Measurements from ENCODE around the gene SLC5A11. TPM values are rescaled to one million over a fixed set of nuclear protein-coding genes. Genes with fewer than 3 reads are reported as not detected.

SLC5A11 gene
- total RNA-seq, 1 experiment from 2014 or later, result not detected

- peaks cover 4% of the 10 kb centered on the region; the same call in 1 of the 2 replicates for H3K9me3 Mint-ChIP-seq
- DNase-seq (ENCODE audit: low spot score) (no peak), ATAC-seq (no peak)
- H3K36me3 Mint-ChIP-seq, result peaks cover 23% of the 10 kb centered on the region
- TF ChIP-seq GTF2I (CRISPR knock-in tag; conservative IDR thresholded peaks at IDR 0.05) (no peak), GRHL2 (CRISPR knock-in tag; IDR thresholded peaks at IDR 0.05; ENCODE audit: insufficient replicate concordance, severe bottlenecking) (no peak)
- TF ChIP-seq, protein P1, sequence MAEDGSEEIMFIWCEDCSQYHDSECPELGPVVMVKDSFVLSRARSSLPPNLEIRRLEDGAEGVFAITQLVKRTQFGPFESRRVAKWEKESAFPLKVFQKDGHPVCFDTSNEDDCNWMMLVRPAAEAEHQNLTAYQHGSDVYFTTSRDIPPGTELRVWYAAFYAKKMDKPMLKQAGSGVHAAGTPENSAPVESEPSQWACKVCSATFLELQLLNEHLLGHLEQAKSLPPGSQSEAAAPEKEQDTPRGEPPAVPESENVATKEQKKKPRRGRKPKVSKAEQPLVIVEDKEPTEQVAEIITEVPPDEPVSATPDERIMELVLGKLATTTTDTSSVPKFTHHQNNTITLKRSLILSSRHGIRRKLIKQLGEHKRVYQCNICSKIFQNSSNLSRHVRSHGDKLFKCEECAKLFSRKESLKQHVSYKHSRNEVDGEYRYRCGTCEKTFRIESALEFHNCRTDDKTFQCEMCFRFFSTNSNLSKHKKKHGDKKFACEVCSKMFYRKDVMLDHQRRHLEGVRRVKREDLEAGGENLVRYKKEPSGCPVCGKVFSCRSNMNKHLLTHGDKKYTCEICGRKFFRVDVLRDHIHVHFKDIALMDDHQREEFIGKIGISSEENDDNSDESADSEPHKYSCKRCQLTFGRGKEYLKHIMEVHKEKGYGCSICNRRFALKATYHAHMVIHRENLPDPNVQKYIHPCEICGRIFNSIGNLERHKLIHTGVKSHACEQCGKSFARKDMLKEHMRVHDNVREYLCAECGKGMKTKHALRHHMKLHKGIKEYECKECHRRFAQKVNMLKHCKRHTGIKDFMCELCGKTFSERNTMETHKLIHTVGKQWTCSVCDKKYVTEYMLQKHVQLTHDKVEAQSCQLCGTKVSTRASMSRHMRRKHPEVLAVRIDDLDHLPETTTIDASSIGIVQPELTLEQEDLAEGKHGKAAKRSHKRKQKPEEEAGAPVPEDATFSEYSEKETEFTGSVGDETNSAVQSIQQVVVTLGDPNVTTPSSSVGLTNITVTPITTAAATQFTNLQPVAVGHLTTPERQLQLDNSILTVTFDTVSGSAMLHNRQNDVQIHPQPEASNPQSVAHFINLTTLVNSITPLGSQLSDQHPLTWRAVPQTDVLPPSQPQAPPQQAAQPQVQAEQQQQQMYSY (CRISPR knock-in tag; IDR thresholded peaks at IDR 0.05), result no peak
- no peak overlapping the region for H3K4me3 Mint-ChIP-seq
- H3K27ac Mint-ChIP-seq, result no peak overlapping the region
- POLR2A ChIA-PET, result no interaction called here
- peaks cover 16% of the 10 kb centered on the region for H3K4me1 Mint-ChIP-seq
- no peaks in the 10 kb centered on the region for H3K27me3 Mint-ChIP-seq (ENCODE audit: low read depth)
- CTCF ChIA-PET, result no interaction called here
Measured at GRCh38 chr16:24917891-24918290, 72.1 kb downstream of the SLC5A11 start.

DNA sequence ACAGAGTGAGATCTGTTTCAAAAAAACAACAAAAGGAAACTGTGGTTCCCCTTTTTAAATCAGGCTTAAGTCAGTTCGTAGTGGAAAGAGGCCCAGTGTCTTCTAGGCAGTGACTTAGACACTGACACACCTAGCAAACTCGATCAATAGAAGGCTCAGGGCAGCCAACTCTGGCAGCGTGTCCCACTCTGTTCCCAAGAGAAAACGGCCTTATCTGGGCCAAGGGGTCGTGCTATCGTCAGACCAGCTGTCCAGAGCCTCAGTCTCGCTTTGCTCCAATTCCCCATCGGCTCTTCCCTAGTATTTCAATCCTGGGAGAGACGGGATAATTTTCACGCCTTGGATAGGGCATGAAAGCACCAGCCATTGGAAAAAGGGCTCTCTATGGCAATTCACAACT is 72.9 kb downstream of the SLC5A11 start:
- peaks cover 16% of the 10 kb centered on the region for H3K4me1 Mint-ChIP-seq
- H3K9me3 Mint-ChIP-seq, result peaks cover 4% of the 10 kb centered on the region; the same call in 1 of the 2 replicates
- H3K36me3 Mint-ChIP-seq, result peaks cover 23% of the 10 kb centered on the region
- H3K4me3 Mint-ChIP-seq, result no peak overlapping the region
- TF ChIP-seq ZNF532 (CRISPR knock-in tag; IDR thresholded peaks at IDR 0.05; ENCODE audit: borderline replicate concordance) (no peak), TEAD4 (CRISPR knock-in tag; IDR thresholded peaks at IDR 0.05) (no peak), RORB (CRISPR knock-in tag; IDR thresholded peaks at IDR 0.05) (no peak), ATF2 (CRISPR knock-in tag; IDR thresholded peaks at IDR 0.05; ENCODE audit: borderline replicate concordance, low read depth) (no peak), ZNF232 (CRISPR knock-in tag; IDR thresholded peaks at IDR 0.05) (no peak)
- ChIA-PET POLR2A (no interaction called here), CTCF (interaction anchor here (1.0 kb wide), 1 partner anchor 12 kb away, joined by 6 read pairs; no protein-coding TSS in a partner anchor)
- no peak for DNase-seq (ENCODE audit: low spot score)
- no peak for ATAC-seq
- H3K27me3 Mint-ChIP-seq (ENCODE audit: low read depth), result no peaks in the 10 kb centered on the region
- H3K27ac Mint-ChIP-seq, result no peak overlapping the region

DNA sequence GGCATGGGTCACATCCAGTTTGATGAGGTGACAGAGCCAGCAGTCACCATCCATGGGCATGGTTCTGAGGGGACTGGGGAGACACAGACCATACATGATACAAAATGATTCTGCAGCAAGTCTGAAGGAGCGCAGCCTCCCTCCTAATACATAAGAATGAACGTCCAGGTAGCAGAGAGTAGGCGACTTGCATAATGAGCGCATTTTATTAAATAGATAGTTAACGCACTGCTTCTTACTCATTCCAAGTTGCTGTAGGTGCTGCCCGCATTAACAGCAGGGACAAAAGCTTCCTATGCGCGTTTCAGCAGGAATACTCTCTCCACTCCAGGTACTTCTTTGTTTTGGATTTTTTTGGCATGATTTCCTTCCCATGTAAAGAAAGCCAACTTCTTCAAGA is 73.8 kb downstream of the SLC5A11 start:
- Mint-ChIP-seq H3K27me3 (ENCODE audit: low read depth) (no peaks in the 10 kb centered on the region), H3K9me3 (peaks cover 4% of the 10 kb centered on the region; the same call in 1 of the 2 replicates), H3K27ac (peak overlapping the region; percentile 79; the same call in 1 of the 2 replicates), H3K4me3 (no peak overlapping the region), H3K4me1 (peaks cover 16% of the 10 kb centered on the region), H3K36me3 (peaks cover 23% of the 10 kb centered on the region)
- ChIA-PET CTCF (interaction anchor here (1.0 kb wide), 1 partner anchor 13 kb away, joined by 6 read pairs; no protein-coding TSS in a partner anchor), POLR2A (no interaction called here)
- no peak for ATAC-seq
- no peak for DNase-seq (ENCODE audit: low spot score)
- TF ChIP-seq SP1 (CRISPR knock-in tag; conservative IDR thresholded peaks at IDR 0.05), result no peak
- TF ChIP-seq FOXP1 (CRISPR knock-in tag; IDR thresholded peaks at IDR 0.05; ENCODE audit: borderline replicate concordance), result no peak
- TF ChIP-seq ZNF317 (CRISPR knock-in tag; IDR thresholded peaks at IDR 0.05; ENCODE audit: borderline replicate concordance, low read depth), result no peak
- TF ChIP-seq, protein P2, sequence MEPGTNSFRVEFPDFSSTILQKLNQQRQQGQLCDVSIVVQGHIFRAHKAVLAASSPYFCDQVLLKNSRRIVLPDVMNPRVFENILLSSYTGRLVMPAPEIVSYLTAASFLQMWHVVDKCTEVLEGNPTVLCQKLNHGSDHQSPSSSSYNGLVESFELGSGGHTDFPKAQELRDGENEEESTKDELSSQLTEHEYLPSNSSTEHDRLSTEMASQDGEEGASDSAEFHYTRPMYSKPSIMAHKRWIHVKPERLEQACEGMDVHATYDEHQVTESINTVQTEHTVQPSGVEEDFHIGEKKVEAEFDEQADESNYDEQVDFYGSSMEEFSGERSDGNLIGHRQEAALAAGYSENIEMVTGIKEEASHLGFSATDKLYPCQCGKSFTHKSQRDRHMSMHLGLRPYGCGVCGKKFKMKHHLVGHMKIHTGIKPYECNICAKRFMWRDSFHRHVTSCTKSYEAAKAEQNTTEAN (CRISPR knock-in tag; IDR thresholded peaks at IDR 0.05), result no peak
- TF ChIP-seq E2F4 (CRISPR knock-in tag; IDR thresholded peaks at IDR 0.05; ENCODE audit: borderline replicate concordance, low read depth), result no peak
- no peak for TF ChIP-seq NR3C1 (CRISPR knock-in tag; conservative IDR thresholded peaks at IDR 0.05; ENCODE audit: low read depth)
- TF ChIP-seq ZNF416 (CRISPR knock-in tag; IDR thresholded peaks at IDR 0.05), result no peak
- TF ChIP-seq ZNF232 (CRISPR knock-in tag; IDR thresholded peaks at IDR 0.05), result no peak
- TF ChIP-seq OVOL2 (CRISPR knock-in tag; IDR thresholded peaks at IDR 0.05; ENCODE audit: borderline replicate concordance), result no peak
- no peak for TF ChIP-seq ETV6 (CRISPR knock-in tag; IDR thresholded peaks at IDR 0.05)
- no peak for TF ChIP-seq ZNF396 (CRISPR knock-in tag; IDR thresholded peaks at IDR 0.05; ENCODE audit: borderline replicate concordance)

Data from WTC11 (cell line).